ENCODE measurements around the gene NF1.

- TF ChIP-seq, protein P1, sequence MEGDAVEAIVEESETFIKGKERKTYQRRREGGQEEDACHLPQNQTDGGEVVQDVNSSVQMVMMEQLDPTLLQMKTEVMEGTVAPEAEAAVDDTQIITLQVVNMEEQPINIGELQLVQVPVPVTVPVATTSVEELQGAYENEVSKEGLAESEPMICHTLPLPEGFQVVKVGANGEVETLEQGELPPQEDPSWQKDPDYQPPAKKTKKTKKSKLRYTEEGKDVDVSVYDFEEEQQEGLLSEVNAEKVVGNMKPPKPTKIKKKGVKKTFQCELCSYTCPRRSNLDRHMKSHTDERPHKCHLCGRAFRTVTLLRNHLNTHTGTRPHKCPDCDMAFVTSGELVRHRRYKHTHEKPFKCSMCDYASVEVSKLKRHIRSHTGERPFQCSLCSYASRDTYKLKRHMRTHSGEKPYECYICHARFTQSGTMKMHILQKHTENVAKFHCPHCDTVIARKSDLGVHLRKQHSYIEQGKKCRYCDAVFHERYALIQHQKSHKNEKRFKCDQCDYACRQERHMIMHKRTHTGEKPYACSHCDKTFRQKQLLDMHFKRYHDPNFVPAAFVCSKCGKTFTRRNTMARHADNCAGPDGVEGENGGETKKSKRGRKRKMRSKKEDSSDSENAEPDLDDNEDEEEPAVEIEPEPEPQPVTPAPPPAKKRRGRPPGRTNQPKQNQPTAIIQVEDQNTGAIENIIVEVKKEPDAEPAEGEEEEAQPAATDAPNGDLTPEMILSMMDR (IDR thresholded peaks at IDR 0.05), result no peak
- TF ChIP-seq POLR2A (IDR thresholded peaks at IDR 0.05), result no peak
Observed at GRCh38 chr17:31167111-31167510, 72.3 kb downstream of the NF1 start.
